ENCODE data around the gene TRAIP. TPM values are rescaled to one million over a fixed set of nuclear protein-coding genes. Genes with fewer than 3 reads are reported as not detected.

TRAIP gene
- total RNA-seq, 1 donor from 2014 or later, result 0.91 TPM

DNA sequence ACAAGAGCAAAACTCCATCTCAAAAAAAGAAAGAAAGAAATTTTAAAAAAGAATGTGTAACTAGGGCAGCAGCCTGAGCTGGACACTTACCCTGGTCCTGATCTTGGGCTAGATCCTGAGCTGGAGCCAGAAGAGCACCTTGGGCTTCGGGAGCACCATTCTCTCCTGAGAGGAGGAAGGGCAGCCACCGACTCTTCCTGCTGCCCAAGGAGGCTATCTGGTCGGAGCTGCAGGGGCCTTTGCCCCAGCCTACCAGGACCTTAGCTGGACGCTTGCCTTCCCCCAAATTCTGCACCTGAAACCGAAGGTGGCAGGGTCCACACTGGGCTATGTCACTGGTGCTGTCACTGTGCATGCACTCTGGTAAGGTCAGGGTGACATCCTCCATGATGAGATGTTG is 20.2 kb upstream of the TRAIP start:
- no peak for DNase-seq (ENCODE audit: low read depth)

DNA sequence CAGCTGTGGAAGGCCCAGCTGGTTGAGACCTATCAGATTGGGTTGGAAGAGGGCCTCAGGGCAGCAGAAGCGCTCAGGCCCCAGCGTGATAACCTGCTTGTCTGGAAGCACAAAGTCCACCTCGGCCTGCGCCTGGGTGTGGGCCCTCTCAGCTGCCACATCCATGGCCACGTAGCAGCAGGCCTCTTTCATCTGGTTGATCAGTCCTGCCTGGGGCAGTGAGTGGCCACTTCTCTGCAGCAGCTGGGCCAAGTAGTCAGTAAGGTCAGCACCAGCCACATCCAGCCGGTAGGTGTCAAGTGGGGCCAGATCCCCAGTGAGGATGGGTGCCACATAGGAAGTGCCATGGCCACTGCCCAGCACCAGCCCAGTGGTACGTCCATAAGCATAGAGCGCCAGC is 17.3 kb upstream of the TRAIP start:
- no peak for DNase-seq (ENCODE audit: low read depth)

DNA sequence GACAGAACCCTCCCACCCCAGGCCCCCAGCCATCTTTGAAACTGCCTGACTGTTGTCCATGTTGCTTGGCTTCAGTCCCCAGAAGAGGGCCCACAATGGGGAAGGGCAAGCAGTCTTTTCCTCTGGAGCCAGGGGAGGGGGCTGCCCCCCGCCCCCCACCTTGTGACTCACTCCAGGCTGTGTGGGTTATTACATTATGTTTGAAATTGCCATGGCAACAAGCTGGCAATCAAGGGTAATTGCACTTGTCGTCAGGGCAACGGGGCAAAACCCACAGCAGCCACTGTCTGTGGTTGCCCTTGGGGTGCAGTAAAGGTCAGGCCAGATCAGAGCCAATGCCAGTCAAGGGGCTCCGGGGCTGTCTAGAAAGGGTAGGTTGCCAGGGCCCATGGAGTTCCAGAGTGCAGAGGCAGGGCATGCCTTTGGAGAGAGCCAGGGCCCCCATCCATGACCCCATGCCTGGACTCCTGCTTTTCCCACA is 16.5 kb upstream of the TRAIP start:
- no peak for DNase-seq (ENCODE audit: low read depth)

- DNase-seq (ENCODE audit: low read depth), result no peak
Observed at GRCh38 chr3:49871531-49872153, 15.3 kb upstream of the TRAIP start.

DNA sequence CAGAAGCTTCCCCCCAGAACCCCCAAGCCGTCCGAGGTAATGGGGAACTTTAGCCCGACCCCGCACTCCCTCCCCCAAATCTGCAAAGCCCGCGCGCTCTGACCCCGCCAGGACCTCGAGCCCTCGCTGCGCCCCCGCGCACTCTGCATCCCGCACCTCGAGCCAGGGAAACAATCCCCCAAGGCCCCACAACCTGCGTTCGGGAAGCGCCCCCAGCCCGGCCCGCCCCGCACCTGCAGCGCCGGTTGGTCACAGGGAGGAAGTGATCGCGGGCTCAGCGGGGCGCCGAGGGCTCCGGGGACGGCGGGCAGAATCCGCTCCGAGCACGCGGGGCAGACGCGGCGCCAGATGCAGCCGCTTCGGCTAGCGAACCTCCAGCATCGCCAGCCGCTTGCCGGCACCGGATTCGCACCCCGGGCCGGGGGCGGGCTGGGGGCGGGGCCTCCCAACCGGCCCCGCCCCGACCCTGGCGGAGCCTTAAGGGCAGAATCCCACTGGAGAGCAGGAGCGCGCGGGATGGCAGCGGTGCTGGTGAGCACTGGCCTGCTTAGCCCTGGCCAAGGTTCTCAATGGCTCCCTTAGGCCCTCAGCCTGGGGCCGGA is 13.3 kb upstream of the TRAIP start, which contains the start of gene CAMKV:
Gene CAMKV (minus strand): TSS at position 382 of the 602 bp plus-strand sequence. CDS start 7,518 bp downstream, outside the sequence.
- DNase-seq (ENCODE audit: low read depth), result no peak

GRCh38 chr3:49868862-49869466 is 12.6 kb upstream of the TRAIP start:
- DNase-seq (ENCODE audit: low read depth), result no peak

GRCh38 chr3:49867871-49868321 is 11.5 kb upstream of the TRAIP start:
- peak; percentile 66 for DNase-seq (ENCODE audit: low read depth)

- DNase-seq (ENCODE audit: low read depth), result no peak
Observed at GRCh38 chr3:49867400-49867799, 11.0 kb upstream of the TRAIP start.

GRCh38 chr3:49865198-49865784 is 8.9 kb upstream of the TRAIP start:
- DNase-seq (ENCODE audit: low read depth), result peak; percentile 49

- no peak for DNase-seq (ENCODE audit: low read depth)
Observed at GRCh38 chr3:49864505-49864904, 8.1 kb upstream of the TRAIP start.

DNA sequence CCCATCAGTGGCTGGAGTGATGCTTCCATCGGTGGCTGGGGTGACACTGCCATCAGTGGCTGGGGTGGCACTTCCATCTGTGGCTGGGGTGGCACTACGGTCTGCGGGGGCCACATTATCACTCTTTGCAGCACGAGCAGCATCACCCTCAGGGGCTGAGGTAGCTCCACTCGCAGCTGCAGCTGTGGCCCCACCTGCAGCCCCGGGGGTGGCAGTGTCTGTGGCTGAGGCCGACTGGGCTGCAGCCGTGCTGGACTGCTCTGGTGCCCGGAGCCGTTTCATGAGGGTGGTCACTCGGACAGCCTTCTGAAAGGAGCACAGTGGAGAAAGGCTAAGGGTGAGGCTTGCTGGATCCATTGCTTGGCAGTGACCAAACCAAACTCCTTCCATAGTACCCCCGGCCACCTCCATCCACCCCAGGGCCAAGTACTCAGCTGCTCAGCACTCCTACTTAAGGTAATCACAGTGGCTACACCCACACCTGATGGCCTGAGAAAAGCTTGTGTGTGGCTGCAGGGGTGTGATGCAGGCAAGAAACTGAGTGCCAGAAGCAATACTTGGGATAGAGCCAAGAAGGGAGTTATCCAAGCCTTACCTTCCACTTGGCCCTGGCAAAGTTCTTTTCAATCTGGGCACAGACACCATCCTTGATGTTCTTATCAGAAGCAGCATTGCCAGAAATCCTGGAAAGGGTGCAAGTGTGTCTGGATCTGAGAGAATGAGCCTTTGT is 3.4 kb upstream of the TRAIP start:
- no peak for DNase-seq (ENCODE audit: low read depth)

DNA sequence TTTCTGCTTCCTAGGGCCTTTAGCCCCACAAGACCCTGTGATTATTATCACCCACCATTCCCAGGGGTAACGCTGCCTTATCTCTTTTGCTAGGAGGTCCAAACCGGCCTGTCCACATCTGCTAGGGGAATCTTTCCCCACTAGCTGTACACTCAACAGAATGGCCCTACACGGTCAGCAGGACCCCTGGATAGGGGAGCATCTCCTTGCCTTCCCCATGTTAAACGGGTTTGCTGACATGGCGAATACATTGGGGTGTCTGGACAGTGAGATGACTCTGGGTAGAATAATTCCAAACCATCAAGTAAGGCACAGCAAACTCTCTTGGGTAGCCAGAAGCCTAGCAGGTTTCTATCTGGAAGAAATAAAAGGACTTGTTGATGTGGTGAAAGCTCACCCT is 702 bp downstream of the TRAIP start:
- no peak for DNase-seq (ENCODE audit: low read depth)

DNA sequence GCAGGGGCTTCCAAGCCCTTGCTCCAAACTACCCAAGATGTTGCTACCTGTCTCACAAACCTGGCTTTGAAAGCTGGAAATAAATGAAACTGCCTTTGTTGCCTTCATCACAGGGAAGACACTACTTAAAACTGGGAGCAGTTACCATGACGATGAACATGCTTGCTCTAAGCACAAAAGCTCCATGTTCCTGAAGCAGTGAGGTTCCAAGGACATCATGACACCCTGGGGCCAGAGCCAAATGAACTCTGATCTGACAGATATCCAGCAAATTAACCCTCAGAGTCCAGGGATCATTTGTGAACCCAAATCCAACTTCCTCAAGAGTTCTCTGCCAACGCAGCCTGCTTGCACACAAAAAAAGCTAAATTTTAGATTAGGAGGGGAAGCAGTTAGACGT is 10.7 kb downstream of the TRAIP start:
- no peak for DNase-seq (ENCODE audit: low read depth)

DNA sequence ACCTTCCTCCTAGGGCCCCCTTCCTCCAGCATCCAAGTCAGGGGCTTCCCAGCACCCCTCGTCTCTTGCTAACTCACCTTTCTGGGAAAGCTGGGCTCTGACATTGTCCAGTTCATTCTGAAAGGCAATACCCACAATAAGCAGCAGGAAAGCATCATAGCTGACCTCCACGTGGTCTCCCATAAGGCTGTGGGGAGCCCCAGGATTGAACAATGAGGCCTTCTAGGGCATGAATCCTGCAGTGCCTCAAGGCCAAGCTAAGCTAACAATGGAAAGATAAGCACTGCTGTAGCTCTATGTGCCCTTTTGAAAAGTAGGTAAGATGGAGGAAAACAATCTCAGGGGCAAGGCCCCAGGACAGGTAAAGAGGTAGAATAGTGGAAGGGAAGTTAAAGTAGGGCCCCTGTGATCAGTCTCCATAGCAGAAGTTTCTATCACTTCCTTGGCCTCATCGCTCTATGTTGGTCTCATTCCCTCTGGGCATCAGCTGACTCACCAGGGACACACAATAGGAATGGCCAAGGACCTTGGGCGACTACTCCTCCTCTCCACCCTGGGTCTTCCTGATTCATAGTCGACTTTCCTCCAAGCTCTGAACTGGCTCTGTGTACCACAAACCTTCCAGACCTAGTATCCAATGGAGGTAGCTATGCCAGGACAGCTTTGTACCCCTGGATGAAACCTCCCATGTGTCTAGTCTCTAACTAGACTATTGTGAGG is 11.7 kb downstream of the TRAIP start:
- DNase-seq (ENCODE audit: low read depth), result no peak

DNA sequence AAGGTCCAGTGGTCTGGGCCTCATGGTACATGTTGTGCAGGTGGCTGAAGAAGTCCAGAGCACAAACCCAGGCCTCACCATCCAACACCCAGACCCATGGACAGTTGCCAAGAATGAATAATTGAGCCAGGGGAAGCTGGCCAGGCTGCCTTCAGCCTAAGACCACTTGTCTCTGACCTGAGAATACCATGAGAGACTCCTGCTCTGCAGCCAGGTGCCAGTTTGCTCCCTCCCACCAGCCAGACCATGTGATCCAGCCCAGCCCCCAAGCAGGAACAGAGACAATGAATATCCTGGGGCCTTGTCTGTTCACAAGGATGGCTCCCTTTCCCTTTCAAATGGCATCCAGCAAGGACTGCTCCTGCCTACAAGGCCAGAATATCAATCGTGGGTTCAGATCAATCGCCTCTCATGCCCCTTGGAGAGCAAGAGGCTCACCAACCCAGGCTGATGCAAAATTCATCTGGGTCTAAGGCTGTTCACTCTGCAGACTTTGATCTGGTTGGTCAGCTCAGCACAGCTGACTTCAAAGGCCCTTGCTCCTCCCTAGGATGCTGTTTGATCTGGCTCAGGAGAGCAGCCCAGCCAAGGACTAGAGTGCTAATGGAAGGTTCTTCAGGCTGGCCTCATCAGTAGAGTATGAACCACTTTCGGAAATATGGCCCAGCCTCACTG is 13.4 kb downstream of the TRAIP start:
- DNase-seq (ENCODE audit: low read depth), result no peak

DNA sequence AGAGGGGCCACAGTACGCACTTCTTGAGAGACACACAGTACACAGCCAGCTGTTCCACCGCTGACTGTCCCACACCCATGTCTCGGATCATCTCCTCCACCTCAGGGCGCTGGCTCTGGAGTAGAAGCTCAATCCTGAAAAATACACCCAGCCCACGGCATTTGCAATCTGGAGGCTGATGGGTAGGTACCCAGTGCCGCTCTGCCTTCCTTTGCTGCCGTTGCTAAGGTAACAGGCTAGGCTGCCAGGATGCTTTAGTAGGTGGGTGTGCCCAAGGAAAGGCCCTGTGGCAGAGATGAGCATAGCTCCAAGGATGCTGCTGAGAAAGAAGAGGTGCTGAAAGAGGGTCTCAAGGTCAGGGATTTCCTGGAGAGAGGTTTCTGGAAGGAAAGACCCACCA is 14.6 kb downstream of the TRAIP start:
- no peak for DNase-seq (ENCODE audit: low read depth)

DNA sequence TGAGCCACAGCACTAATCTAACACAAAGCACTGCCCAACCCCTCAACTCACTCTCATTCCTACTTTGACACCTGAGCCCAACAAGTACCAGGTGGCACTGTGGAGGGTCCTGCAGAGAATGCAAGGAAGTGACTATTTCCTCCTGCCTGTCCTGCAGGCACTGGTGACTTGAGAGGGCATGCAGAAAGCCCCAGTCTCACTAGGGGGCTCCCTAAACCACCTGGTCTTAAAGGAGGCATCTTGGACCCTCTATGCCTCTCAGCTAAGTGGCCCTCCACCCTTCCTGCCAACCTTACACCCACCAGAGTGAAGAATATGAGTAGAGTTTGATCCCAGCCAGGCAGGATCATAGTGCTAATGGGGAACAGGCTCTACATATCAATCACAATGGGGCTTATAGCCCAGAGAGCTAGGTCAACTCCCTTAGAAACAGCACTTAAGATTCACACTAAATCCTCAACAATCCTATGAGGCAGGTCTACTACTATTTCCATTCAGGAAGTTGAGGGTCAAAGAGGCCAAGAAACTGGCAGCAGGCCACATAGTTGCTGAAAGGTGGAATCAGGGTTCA is 15.2 kb downstream of the TRAIP start:
- no peak for DNase-seq (ENCODE audit: low read depth)

GRCh38 chr3:49840388-49840787 is 16.0 kb downstream of the TRAIP start:
- no peak for DNase-seq (ENCODE audit: low read depth)

- peak; percentile 85 for DNase-seq (ENCODE audit: low read depth)
Observed at GRCh38 chr3:49839193-49839809, 17.1 kb downstream of the TRAIP start.

Measured in myocyte (in vitro differentiated cells).